Keratinocyte (primary cell): Measurements from ENCODE around the gene SPAG9. TPM values are rescaled to one million over a fixed set of nuclear protein-coding genes. Genes with fewer than 3 reads are reported as not detected.

Source experiments
- DNase-seq: peaks from one replicate; pipeline ENCODE4 v3.0.0-alpha.2; 2011; ENCODE audit warnings: low read depth, missing footprints, low spot score
- FAIRE-seq: peaks from 2 replicates; lab custom pipeline; 2011; peaks lifted over from hg19 to GRCh38; lab: Jason Lieb, UNC
- H2AFZ ChIP-seq: 2 replicates; pipeline ENCODE4 v1.6.0; 2012; ENCODE audit warnings: low read length, control low read depth, inconsistent platforms; ENCODE audit not compliant: control insufficient read depth
- H3K27ac ChIP-seq: 2 replicates; pipeline ENCODE4 v1.5.1; 2011; ENCODE audit warnings: low read length; ENCODE audit not compliant: control insufficient read depth, insufficient read depth
- H3K27me3 ChIP-seq: 3 replicates; pipeline ENCODE4 v1.6.0; 2011; ENCODE audit warnings: low read length; ENCODE audit not compliant: control insufficient read depth, insufficient read depth; ENCODE audit errors: extremely low read depth
- H3K36me3 ChIP-seq, 2 experiments: 2 replicates in 1 of 2; 3 replicates in 1 of 2; pipeline ENCODE4 v1.5.1; 2011; ENCODE audit warnings: low read length in 2 of 2, mild to moderate bottlenecking in 1 of 2; ENCODE audit not compliant: control insufficient read depth in 2 of 2, insufficient read depth in 2 of 2; ENCODE audit errors: extremely low read depth in 1 of 2
- H3K4me1 ChIP-seq: 3 replicates; pipeline ENCODE4 v1.5.1; 2011; ENCODE audit warnings: low read length; ENCODE audit not compliant: control insufficient read depth, insufficient read depth; ENCODE audit errors: extremely low read depth
- H3K4me2 ChIP-seq: 3 replicates; pipeline ENCODE4 v1.6.0; 2011; ENCODE audit warnings: low read depth, low read length; ENCODE audit not compliant: control insufficient read depth, insufficient read depth; ENCODE audit errors: extremely low read depth
- H3K4me3 ChIP-seq, 3 experiments: fragments of 200-600 bp in 1 of 3; sonication (generic) in 1 of 3; 2 replicates in 2 of 3; 3 replicates in 1 of 3; pipeline ENCODE4 v1.5.1; 2011 to 2016; ENCODE audit warnings: low read length in 3 of 3, mild to moderate bottlenecking in 3 of 3, control low read depth in 2 of 3, inconsistent platforms in 1 of 3, low read depth in 1 of 3, mixed read lengths in 1 of 3, mixed run types in 1 of 3, moderate library complexity in 1 of 3; ENCODE audit not compliant: control insufficient read depth in 2 of 3, insufficient read depth in 2 of 3; ENCODE audit errors: extremely low read depth in 1 of 3
- H3K79me2 ChIP-seq: 2 replicates; pipeline ENCODE4 v1.6.0; 2012; ENCODE audit warnings: low read length; ENCODE audit not compliant: control insufficient read depth, insufficient read depth
- H3K9ac ChIP-seq: 3 replicates; pipeline ENCODE4 v1.6.0; 2011; ENCODE audit warnings: low read length; ENCODE audit not compliant: control insufficient read depth, insufficient read depth; ENCODE audit errors: extremely low read depth
- H3K9me1 ChIP-seq: 3 replicates; pipeline ENCODE4 v1.6.0; 2011; ENCODE audit warnings: low read length; ENCODE audit not compliant: control insufficient read depth, insufficient read depth; ENCODE audit errors: extremely low read depth
- H3K9me3 ChIP-seq: 2 replicates; pipeline ENCODE4 v1.5.1; 2012; ENCODE audit warnings: low read depth, low read length; ENCODE audit not compliant: control insufficient read depth
- H4K20me1 ChIP-seq: 3 replicates; pipeline ENCODE4 v1.6.0; 2011; ENCODE audit warnings: low read length; ENCODE audit not compliant: control insufficient read depth, insufficient read depth; ENCODE audit errors: extremely low read depth
- EZH2 ChIP-seq: IDR thresholded peaks from one replicate; pipeline ENCODE4 v1.6.1; 2012; ENCODE audit warnings: inconsistent platforms, mild to moderate bottlenecking, low read length, moderate library complexity
- dilution Hi-C: fragments of 300-500 bp; cut with MboI; formaldehyde crosslinking; loops from one replicate; pipeline ENCODE4 v1.7.0; 2020; ENCODE audit warnings: low sequenced_read_pairs; ENCODE audit not compliant: extremely low pct_ligation_motif_present
- polyA plus RNA-seq, 5 experiments: library from polyadenylated mRNA; depleted of rRNA in 3 of 5; stranded (reverse) in 3 of 5; stranded (forward) in 1 of 5; unstranded in 1 of 5; fragments of >200 nt; gene quantifications; 1 replicate in 1 of 5; 2 replicates in 3 of 5; 3 replicates in 1 of 5; pipeline versions ENCODE4 v1.2.1 to v1.2.3, GENCODE V29; 2011 to 2012; ENCODE audit warnings: missing spikeins in 2 of 5, low read depth in 1 of 5, low replicate concordance in 1 of 5
- TF ChIP-seq, protein P1 (sequence below), 3 experiments: IDR thresholded peaks in 1 of 3; conservative IDR thresholded peaks in 1 of 3; optimal IDR thresholded peaks in 1 of 3; 2 replicates in 2 of 3; 3 replicates in 1 of 3; pipeline versions ENCODE3 to v1.5.1; 2011; ENCODE audit warnings: low read length in 3 of 3, mild to moderate bottlenecking in 3 of 3, moderate library complexity in 2 of 3, control low read depth in 1 of 3, inconsistent platforms in 1 of 3; ENCODE audit not compliant: insufficient read depth in 2 of 3; ENCODE audit errors: extremely low read depth in 1 of 3

The SPAG9 gene
- polyA plus RNA-seq, 1 donor (not counting 4 experiments of a cell fraction or from before 2014, with no cell fraction given) = 43.1 TPM

- no peaks in the 10 kb centered on the region for H3K36me3 ChIP-seq
- no peaks in the 10 kb centered on the region for H3K79me2 ChIP-seq
- no peaks in the 10 kb centered on the region for H4K20me1 ChIP-seq
- H3K4me1 ChIP-seq = peaks cover 40% of the 10 kb centered on the region
- dilution Hi-C loops = no loop called here
- no peak overlapping the region for H3K4me3 ChIP-seq
- H3K27me3 ChIP-seq = no peaks in the 10 kb centered on the region
- no peaks in the 10 kb centered on the region for H3K9me3 ChIP-seq
- no peak overlapping the region for H2AFZ ChIP-seq
- H3K9me1 ChIP-seq = no peaks in the 10 kb centered on the region
- peak overlapping the region; percentile 76 for H3K4me2 ChIP-seq
- TF ChIP-seq, protein P1, sequence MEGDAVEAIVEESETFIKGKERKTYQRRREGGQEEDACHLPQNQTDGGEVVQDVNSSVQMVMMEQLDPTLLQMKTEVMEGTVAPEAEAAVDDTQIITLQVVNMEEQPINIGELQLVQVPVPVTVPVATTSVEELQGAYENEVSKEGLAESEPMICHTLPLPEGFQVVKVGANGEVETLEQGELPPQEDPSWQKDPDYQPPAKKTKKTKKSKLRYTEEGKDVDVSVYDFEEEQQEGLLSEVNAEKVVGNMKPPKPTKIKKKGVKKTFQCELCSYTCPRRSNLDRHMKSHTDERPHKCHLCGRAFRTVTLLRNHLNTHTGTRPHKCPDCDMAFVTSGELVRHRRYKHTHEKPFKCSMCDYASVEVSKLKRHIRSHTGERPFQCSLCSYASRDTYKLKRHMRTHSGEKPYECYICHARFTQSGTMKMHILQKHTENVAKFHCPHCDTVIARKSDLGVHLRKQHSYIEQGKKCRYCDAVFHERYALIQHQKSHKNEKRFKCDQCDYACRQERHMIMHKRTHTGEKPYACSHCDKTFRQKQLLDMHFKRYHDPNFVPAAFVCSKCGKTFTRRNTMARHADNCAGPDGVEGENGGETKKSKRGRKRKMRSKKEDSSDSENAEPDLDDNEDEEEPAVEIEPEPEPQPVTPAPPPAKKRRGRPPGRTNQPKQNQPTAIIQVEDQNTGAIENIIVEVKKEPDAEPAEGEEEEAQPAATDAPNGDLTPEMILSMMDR (optimal IDR thresholded peaks at IDR 0.05 in 1 of 3, IDR thresholded peaks at IDR 0.05 in 1 of 3, conservative IDR thresholded peaks at IDR 0.05 in 1 of 3; ENCODE audit: extremely low read depth in 1 of 3, insufficient read depth in 2 of 3, low read length in 3 of 3) = no peak
- TF ChIP-seq EZH2 = no peak
- no peak overlapping the region for H3K27ac ChIP-seq
- peak; percentile 60 for FAIRE-seq
- DNase-seq = no peak
- H3K9ac ChIP-seq = no peak overlapping the region
Measured at GRCh38 chr17:50922107-50922506, 198.6 kb downstream of the SPAG9 start.

DNA sequence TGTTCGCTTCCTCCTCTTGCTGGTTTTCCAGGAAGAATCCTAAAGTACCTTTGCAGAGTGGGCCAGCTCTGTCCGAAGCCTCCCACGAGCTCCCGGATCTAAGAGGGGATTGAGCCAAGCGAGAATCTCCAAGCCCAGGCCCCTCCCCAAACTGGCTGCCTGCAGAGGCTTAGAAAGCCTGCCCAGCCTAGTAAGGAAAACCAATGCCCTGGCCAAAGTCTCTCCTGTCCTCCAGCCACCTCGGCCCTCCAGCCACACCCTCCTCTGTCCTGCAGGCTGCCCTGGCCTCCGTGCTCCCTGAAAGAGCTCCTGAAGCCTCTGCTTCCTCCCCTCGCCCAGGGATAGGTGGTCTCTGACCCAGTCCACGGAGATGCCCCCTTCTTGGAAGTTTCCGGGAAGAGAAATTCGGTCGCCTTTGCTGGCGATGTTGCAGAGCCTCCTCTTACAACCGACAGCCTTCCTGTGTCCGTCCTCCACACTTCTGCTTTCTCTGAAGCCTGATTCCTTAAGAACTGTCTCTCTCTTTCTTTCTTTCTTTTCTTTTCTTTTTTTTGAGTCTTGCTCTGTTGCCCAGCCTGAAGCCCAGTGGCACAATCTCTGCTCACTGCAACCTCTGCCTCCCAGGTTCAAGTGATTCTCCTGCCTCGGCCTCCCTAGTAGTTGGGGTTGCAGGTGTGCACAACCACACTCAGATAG is 199.6 kb downstream of the SPAG9 start:
- no peak overlapping the region for H3K27ac ChIP-seq
- no peaks in the 10 kb centered on the region for H4K20me1 ChIP-seq
- no peak for FAIRE-seq
- H3K9ac ChIP-seq = no peak overlapping the region
- H3K4me1 ChIP-seq = peaks cover 40% of the 10 kb centered on the region
- H3K4me2 ChIP-seq = no peak overlapping the region
- no peaks in the 10 kb centered on the region for H3K79me2 ChIP-seq
- H3K27me3 ChIP-seq = no peaks in the 10 kb centered on the region
- H3K36me3 ChIP-seq = no peaks in the 10 kb centered on the region
- no peak overlapping the region for H3K4me3 ChIP-seq
- no peak for DNase-seq
- dilution Hi-C loops = no loop called here
- TF ChIP-seq, protein P1 (optimal IDR thresholded peaks at IDR 0.05 in 1 of 3, IDR thresholded peaks at IDR 0.05 in 1 of 3, conservative IDR thresholded peaks at IDR 0.05 in 1 of 3; ENCODE audit: extremely low read depth in 1 of 3, insufficient read depth in 2 of 3, low read length in 3 of 3) = no peak
- no peaks in the 10 kb centered on the region for H3K9me1 ChIP-seq
- H3K9me3 ChIP-seq = no peaks in the 10 kb centered on the region
- H2AFZ ChIP-seq = no peak overlapping the region
